COLO829 (cell line): Measurements from ENCODE around the gene CHAC1.
"Not testable (repeated sequence)": the region's sequence is repeated elsewhere in the genome, so short reads cannot be mapped to it uniquely, and the experiment has no call there.

Experiments
- DNase-seq: peaks from one replicate; pipeline ENCODE4 v3.0.0; 2012; ENCODE audit warnings: low spot score

Gene CHAC1

DNA sequence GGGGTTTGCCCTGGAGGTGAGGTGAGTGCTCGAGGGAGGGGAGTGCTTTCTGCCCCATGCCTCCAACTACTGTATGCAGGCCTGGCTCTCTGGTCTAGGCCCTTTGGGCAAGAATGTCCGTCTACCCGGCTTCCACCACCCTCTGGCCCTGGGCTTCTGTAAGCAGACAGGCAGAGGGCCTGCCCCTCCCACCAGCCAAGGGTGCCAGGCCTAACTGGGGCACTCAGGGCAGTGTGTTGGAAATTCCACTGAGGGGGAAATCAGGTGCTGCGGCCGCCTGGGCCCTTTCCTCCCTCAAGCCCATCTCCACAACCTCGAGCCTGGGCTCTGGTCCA lies 14.8 kb upstream of the CHAC1 start:
- no peak for DNase-seq

DNA sequence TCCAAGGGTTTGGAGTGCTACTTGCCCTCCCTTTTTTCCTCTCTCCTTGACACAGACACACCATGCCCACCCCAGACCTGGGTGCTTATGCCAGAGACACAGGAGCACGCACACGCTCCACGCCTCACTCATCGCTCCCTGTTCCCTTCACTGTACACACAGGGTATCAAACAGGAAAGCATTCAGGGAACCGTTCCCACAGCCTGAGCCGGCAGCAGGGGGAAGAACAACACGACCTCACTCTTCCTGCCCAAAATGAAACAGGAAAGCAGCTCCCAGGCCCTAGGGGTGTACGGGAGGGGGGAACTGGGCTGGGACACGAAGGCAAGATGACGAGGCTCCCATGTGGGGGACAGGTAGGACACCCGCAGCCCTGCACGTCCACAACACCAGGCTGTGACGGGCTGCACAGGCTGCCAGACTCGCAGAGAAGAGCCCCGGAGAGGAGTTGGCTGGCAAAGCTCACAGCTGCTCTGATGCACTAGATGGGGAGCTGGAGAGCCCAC lies 12.9 kb upstream of the CHAC1 start:
- DNase-seq, result no peak

DNA sequence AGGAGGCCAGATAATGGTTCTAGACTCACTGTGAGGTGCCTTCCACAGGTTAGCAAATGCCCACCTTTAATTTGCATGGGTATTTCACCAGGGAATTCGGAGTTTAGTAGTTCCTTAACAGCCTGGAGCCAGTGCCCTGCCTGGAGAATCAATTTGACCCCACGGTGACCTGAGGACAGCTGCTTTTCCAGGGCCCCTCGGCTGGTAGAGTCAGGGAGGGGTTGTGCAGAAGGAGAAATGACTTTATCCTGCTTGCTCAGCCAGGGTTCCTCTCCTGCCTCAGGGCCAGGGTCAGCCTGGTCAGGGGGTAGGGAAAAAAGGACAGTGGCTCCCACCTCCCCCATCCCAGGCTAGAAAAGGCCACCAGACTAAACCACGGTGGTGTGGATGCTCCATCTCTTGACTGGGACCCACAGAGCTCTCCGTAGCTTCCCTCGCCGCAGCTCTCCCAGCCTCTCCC lies 12.2 kb upstream of the CHAC1 start:
- no peak for DNase-seq

DNA sequence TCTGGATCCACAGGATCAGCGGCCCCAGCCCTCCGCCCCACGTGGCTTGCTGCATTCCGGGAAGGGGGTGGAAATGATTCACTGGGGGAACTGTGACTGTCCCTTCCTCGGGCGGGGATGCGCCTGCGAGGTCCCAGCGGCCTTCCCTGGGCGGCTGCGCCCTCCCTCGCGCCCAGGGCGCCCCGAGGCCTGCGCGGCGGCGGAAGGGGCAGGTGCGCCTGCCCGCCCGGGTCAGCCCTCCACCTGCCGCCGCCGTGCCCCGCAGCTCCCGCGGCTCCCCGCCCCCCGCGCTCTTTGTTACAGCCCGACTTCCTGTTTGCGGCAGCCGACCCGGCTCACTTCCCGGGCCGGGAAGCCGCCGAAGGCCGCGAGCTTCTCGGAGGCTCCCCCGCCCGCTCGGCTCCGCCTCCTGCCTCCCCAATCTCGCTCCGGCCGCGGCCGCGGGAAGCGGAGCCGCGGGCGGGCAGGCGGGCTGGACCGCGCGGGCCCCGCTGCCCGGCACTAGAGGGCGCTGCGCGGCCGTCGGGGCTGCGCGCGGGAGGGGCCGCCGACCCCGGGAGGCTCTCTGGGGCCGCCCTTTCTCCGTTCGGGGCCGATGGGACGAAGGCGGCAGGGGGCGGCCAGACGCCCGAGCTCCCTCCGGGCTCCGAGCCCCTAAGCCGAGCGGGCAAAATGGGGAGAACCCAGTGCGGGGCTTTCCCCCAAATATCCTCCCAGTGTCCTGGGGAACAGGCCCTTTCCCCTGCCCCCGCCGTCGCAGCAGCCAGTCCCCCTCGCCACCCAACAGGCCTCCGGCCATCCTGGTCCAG lies 11.5 kb upstream of the CHAC1 start:
- peak; percentile 18 for DNase-seq

DNA sequence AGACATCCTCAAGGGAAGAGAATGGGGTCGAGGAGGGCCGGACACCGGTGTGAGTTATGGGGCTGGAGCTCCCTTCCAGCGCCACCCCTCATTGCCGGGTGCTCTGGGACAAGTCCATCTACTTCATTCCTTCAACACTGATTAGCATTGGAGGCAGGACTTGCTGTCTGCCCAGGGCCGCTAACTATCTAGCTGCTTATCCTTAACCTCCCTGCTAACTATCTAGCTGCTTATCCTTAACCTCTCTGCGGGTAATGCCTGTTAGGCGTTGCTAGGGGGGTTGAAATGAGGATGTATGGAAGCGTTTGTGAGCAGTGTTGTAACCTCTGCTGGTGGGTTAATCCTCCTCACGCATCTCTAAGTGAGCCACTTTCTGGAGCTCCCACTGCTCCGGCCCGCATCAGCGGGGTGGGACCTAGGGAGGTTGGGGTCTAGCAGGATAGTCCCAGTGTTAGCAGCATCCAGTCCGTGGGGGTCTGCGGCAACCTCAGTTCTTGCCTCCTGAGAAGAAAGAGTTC lies 10.9 kb upstream of the CHAC1 start:
- DNase-seq, result no peak

DNA sequence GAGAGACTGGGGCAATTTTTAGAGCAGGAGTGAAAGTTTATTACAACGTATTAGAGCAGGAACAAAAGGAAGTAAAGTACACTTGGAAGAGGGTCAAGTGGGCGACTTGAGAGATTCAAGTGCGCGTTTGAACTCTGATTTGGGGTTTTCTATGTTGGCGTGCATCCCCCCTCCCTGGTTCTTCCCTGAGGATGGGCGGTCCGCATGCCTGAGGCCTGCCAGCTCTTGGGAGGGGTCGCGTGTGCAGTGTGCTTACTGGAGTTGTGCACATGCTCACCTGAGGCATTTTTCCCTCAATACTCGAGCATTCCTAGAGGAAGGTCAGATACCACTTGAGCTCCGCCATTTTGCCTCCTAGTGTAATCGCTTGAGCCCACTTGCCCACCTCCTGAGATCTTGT lies 10.4 kb upstream of the CHAC1 start:
- no peak for DNase-seq

DNA sequence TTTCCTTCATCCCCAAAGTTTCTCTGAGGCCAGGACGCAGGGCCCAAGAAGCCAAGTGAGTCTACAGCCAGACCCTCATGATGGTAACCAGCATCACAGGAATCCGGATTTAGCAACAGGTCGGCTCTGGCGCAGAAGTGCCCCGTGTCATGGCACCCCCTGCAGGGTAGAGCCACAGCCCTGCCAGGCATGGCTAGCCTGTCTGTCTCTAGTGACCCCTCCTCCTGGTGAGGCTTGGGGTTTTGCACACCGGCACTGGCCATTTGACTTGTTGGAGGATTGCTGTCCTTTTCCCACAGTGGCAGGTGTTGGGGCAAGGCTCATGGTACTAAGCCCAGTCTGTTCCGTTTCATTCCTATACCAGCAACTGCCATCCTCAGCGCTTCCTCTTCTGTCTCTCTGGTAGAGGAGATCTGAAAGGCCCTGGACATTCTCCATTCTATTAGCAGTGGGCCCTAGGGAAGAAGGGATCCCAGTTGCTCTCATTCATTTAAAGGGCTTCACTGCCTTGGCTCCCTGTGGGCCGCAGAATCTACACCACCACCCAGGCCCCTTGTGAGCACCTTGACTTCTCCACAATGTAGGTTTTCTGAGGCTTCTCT lies 9.4 kb upstream of the CHAC1 start:
- no peak for DNase-seq

DNA sequence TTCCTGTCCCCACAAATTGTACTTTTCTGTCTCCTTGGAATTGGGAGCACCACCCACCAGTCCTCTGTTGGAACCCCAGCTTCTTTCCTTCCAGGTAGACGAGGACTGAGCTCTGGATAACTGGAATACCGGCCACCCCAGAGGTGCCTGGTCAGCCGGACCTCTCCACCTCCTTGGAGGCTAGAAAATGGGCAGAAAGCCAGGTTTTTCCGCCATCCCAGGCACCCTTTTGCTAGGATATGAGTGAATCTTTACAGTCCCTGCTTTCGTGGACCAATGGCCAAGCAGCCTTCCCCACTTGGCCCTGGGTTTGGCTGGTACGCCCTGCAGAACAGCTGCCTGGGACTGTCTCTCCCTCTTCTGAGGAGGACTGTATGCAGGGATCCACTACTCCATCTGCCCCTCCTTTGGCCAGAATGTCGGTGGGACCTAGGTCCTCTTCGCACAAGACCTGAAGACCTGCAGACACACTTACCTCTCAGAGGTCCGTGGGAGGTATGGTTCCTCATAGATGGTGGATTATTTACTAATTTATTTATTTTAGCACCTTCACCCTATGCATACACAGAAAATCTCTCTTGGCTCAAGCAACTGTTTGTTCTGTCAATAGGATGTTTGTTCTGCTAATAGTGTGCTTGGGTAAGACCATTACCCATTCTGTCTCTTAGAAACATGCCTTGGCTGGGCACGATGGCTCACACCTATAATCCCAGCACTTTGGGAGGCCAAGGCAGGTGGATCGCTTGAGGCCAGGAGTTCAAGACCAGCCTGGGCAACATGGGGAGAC lies 8.6 kb upstream of the CHAC1 start:
- no peak for DNase-seq

DNA sequence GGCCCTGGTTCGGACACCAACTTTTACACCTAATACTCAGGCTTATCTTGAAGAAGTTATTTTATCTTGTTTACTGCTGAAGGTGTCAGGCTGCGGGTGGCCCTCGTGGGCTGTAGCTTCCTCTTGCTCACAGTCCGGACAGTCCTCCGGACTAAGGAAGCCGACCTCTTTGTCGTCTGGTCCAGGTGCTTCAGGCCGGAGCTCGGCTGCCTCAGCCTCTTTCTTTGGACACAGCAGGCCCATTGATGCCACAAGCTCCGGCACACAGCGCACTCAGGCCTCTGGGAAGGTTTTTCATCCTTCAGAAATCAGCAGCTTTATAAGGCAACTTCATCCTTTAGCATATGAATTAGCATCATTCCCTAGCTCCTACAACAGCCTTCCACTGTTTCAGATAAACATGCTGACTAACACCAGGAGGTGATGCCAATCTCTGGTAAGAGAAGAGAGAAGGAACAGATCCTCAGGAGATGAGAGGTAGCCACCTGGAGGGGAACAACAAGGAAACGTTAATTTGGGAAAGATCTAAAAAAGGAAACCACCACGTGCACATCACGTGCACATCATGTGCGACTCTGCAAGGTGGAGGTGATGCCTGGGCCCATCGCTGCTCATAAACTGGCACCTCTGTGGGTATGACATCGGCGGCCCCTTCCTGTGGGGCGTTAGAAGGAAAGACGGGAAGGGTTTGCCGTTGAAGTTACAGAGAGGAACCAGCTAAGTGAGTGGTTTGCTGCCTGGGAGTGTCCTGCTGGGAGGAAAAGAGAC lies 4.4 kb upstream of the CHAC1 start:
- no peak for DNase-seq

DNA sequence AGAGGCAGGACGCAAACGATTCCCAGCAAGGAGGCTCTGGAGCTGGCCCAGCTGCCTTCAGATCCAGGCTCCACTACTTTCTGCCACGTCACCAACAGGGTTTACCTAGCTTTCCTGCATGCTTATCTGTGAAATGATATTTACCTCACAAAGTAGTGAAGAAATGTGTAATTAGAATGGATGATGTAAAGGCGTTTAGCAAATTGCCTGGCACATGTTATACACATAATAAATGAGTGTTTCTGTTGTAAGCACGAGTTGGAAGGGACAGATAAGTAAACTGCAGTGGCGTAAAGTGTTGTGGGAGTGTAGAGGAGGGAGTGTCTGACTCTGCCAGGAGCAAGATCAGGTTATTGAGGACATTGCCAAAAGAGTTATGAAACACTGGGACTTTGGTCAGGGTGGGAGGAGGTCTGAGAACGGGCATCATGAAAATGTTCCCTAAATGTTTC lies 3.5 kb upstream of the CHAC1 start:
- DNase-seq, result no peak

DNA sequence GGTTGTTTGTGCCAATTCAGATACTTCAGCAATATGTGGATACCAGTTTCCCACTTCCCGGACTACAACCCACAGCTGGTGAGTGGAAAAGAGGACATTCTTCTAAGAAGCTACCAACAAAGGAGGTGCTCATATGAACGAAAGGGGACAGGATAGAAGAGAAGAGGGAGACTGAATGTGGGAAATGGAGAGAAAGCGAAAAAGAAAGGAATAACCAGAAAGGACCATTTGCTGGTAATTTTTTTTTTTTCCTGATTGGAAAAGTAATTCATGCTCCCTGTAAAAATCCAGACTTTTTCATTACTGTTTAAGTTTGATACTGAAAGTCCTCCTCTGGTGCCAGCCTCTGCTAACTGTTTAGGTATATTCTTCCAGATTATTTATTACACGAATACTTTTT lies 1.5 kb upstream of the CHAC1 start:
- no peak for DNase-seq

DNA sequence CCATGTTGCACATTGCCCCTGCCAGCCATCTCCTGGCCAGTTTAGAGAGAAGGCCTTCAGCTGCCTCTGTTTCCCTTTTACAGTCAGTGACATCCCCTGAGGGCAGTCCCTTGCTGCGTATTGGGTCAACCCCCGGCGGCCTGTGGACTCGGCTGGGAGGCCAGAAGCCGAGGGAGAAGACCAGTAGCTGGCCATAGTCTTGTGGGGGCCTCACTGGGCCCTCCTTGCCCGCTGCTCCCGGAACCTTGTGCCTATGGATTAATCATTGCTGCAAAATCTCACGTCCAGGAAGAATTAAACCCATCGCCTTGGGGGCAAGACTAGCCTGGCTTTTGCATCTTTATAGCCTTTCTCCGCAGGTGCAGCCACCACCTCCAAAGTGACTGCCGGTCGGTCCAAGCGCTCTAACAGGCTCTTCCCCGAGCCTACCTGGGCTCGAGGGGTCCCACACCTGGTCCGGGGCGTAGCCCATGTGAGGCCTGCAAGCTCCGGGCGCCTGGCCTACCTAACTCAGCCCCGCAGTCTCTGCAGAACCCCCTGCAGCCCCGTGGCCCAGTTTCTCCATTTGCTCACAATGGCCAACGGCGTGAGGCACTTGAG lies 870 bp upstream of the CHAC1 start:
- DNase-seq, result no peak

DNA sequence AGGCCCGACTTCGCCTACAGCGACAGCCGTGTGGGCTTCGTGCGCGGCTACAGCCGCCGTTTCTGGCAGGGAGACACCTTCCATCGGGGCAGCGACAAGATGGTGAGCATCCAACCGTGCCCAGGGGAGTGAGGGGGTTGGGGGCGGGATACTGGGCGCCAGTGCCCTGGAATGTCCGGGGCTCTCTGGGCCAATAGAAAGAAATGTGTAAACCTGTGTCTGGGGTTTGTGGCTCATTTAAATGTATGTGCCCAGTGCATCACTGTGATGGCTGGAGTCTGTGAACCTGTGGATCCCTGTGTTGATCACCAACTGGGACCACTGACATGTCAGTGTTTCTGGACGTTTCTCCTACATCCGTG lies 423 bp downstream of the CHAC1 start:
- no peak for DNase-seq

DNA sequence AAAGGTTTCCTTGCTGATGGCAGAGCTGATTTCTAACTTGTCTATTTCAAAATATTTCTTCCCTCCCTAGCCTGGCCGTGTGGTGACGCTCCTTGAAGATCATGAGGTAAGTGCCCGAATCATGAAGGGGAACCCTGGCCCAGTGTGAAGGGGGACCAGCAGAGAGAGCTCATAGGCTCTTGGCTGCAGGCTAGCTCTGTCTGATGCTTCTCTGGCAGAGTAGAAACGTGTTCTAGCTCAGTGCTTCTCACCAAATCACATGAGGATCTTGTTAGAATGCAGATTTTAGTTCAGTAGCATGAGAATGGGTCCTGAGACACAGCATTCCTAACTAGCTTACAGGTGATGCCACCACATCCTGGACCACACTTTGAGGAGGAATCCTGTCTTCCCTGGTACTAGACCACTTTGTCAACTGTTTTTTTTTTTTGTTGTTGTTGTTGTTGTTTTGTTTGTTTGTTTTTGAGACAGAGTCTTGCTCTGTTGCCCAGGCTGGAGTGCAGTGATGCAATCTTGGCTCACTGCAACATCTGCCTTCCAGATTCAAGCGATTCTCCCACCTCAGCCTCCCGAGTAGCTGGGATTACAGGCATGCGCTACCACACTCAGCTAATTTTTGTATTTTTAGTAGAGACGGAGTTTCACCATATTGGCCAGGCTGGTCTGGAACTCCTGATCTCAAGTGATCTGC lies 1.0 kb downstream of the CHAC1 start:
- not testable (repeated sequence) for DNase-seq

DNA sequence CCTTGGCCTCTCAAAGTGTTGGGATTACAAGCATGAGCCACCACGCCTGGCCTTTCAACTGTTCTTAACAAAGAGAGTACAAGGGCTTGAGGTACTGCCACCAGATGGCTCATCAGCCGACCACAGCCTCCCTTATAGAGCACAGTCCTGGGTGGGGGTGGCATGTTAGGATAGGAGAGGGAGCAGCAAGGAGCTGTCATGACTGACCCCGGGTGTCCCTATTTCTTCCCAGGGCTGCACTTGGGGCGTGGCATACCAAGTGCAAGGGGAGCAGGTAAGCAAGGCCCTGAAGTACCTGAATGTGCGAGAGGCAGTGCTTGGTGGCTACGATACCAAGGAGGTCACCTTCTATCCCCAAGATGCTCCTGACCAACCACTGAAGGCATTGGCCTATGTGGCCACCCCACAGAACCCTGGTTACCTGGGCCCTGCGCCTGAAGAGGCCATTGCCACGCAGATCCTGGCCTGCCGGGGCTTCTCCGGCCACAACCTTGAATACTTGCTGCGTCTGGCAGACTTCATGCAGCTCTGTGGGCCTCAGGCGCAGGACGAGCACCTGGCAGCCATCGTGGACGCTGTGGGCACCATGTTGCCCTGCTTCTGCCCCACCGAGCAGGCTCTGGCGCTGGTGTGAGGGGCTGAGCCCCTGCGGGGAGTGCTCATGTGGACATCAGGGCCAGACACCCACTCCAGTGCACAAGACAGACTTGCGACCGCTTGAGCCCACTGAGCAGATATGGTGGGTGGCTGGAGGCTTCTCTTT lies 2.1 kb downstream of the CHAC1 start:
- no peak for DNase-seq

DNA sequence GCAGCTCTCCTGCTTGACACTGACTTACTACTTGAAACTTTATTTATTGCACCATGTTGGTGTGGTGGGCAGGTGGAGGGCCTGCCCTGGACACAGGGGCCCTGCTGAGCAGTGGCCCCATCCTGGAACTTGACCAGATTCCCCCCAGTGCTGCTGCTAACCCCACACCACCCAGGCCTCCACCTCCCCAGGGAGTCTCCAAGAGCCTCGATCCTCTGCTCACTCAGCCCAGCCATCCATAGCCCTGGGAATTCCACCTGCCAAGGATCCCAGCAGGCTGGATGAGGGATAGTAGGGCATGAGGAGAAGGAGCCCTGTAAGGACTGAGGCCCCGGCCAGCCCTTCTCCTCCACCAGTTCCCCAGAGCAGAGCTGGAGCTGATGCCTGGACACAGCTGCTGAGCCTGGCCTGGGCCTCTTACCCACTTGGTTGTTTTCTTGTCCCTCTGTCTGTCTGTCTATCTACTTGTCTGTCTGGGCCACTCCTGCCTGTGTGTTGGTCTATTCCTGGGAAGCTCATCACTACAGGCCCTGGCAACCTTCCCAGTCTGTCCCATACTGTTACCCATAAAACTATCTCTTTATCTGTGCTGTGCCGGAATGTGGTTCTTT lies 2.8 kb downstream of the CHAC1 start:
- no peak for DNase-seq

DNA sequence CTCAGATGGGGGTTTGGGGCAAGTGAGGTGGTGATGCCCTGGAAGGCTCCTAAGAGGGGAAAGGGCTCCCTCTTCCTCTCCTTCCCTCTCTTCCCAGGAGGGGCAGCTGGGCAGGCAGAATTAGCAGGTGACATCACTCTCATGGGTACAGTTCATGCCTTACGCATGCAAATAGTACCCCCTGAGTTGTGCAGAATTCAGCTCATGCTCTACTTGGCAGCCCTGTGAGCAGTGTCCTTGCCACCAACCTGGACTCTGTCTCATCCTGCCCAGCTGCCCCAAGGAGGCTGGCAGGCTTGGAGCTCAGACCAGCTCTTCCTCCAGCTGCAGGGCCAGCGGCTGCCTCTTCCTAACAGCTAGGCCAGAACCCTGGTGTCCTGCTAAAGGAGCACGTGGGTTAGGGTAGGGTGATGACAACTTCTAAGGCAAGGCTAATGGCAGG lies 3.3 kb downstream of the CHAC1 start:
- DNase-seq, result no peak

DNA sequence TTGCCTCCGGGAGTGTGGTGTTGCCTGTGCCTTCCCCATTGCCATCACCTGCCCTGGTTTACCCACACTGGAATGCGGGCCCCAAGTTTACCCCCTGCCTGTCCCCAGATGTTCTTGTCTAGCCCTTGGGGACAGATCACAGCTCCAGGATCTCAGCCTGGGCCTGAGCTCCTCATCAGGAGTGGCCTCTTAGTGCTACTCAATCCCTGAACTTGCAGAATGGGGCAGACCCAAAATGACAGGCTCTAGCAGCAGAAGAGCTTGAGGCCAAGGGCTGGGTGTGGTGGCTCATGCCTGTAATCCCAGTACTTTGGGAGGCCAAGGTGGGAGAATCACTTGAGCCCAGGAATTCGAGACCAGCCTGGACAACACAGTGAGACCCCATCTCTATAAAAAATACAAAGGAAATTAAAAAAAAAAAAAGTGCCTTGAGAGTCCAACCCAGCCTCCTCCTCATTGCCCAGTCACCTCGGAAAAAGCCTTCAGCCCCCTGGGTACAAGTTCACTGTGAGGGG lies 3.8 kb downstream of the CHAC1 start:
- no peak for DNase-seq

DNA sequence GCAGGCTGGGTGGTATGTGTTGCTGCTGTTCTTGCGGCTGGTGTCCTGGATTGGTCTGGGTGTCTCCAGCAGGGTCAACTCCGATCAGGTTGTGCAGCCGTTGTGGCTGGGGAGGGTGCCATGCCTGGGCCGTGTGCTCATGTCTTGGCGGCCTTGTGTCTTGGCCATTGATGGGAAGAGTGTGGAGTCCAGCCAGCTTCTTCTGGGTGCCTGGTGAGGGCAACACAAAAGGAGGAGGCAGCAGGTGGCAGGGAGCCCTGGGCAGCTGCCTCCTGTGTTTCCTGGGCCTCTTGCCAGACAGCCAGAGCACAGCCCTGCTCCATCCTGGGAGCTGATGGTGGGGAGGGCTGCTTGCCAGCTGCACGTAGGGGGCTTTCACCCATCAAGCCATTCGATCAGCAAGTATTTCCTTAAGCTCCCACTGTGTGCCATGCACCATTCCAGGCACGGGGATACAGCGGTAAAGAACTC lies 4.3 kb downstream of the CHAC1 start:
- no peak for DNase-seq
